Measurements from ENCODE around the gene SLC7A10. TPM values are rescaled to one million over a fixed set of nuclear protein-coding genes. Genes with fewer than 3 reads are reported as not detected.
"Not testable (repeated sequence)": the region's sequence is repeated elsewhere in the genome, so short reads cannot be mapped to it uniquely, and the experiment has no call there.

Gene SLC7A10
- total RNA-seq, 1 donor from 2014 or later: not detected

- no peak for DNase-seq (ENCODE audit: low spot score in 2 of 2)
- Histone ChIP-seq H3K4me1 (peaks cover 0 to 10% of the 10 kb centered on the region in 2 donors), H3K9me3 (no peaks in the 10 kb centered on the region), H3K27ac (no peak overlapping the region), H3K27me3 (no peaks in the 10 kb centered on the region), H3K36me3 (no peaks in the 10 kb centered on the region), H3K4me3 (no peak overlapping the region)
- TF ChIP-seq CTCF (IDR thresholded peaks at IDR 0.05): no peak
- intact Hi-C loops (cut with DNase I): no loop called here
Observed at GRCh38 chr19:33191501-33191900, 34.1 kb downstream of the SLC7A10 start.

GRCh38 chr19:33191092-33191491 lies 34.6 kb downstream of the SLC7A10 start:
- H3K9me3 ChIP-seq; DNase-seq (ENCODE audit: low spot score in 2 of 2); H3K36me3 ChIP-seq; intact Hi-C loops (cut with DNase I); H3K27me3 ChIP-seq; H3K4me1 ChIP-seq; H3K27ac ChIP-seq; H3K4me3 ChIP-seq: not testable (repeated sequence)

- TF ChIP-seq CTCF (IDR thresholded peaks at IDR 0.05): no peak
- intact Hi-C loops (cut with DNase I): no loop called here
- H3K27me3 ChIP-seq: no peaks in the 10 kb centered on the region
Observed at GRCh38 chr19:33189453-33189852, 36.2 kb downstream of the SLC7A10 start.

GRCh38 chr19:33187183-33187540 lies 38.5 kb downstream of the SLC7A10 start:
- DNase-seq (ENCODE audit: low spot score in 2 of 2): no peak
- Histone ChIP-seq H3K4me1 (peaks cover 0 to 5% of the 10 kb centered on the region in 2 donors), H3K27ac (no peak overlapping the region), H3K4me3 (no peak overlapping the region), H3K27me3 (no peaks in the 10 kb centered on the region), H3K36me3 (no peaks in the 10 kb centered on the region), H3K9me3 (no peaks in the 10 kb centered on the region)
- intact Hi-C loops (cut with DNase I): loop anchor here (2.0 kb wide), 1 partner anchor 66 kb away; no protein-coding TSS in a partner anchor
- TF ChIP-seq CTCF (IDR thresholded peaks at IDR 0.05): no peak

More at GRCh38 chr19:33189453-33189852, 36.2 kb downstream of the SLC7A10 start:
- Histone ChIP-seq H3K27ac (no peak overlapping the region), H3K4me3 (no peak overlapping the region), H3K9me3 (no peaks in the 10 kb centered on the region), H3K4me1 (peaks cover 0 to 3% of the 10 kb centered on the region in 2 donors), H3K36me3 (no peaks in the 10 kb centered on the region)
- DNase-seq (ENCODE audit: low spot score in 2 of 2): no peak

GRCh38 chr19:33186431-33187182 lies 39.0 kb downstream of the SLC7A10 start:
- H3K36me3 ChIP-seq: no peaks in the 10 kb centered on the region
- no peak overlapping the region for H3K4me3 ChIP-seq
- no peaks in the 10 kb centered on the region for H3K9me3 ChIP-seq
- DNase-seq (ENCODE audit: low spot score in 2 of 2): no peak
- intact Hi-C loops (cut with DNase I): loop anchor here (2.0 kb wide), 1 partner anchor 66 kb away; no protein-coding TSS in a partner anchor
- H3K27me3 ChIP-seq: no peaks in the 10 kb centered on the region
- H3K27ac ChIP-seq: no peak overlapping the region
- peaks cover 0 to 5% of the 10 kb centered on the region in 2 donors for H3K4me1 ChIP-seq
- no peak for TF ChIP-seq CTCF (IDR thresholded peaks at IDR 0.05)

- Histone ChIP-seq H3K4me1 (peaks cover 7 to 8% of the 10 kb centered on the region in 2 donors), H3K27me3 (no peaks in the 10 kb centered on the region), H3K36me3 (no peaks in the 10 kb centered on the region), H3K27ac (peak overlapping the region; percentile 91 to 95), H3K9me3 (no peaks in the 10 kb centered on the region), H3K4me3 (peak overlapping the region; percentile 65 to 76)
- TF ChIP-seq CTCF (IDR thresholded peaks at IDR 0.05): peak; percentile 42 to 56 (median 54)
- DNase-seq (ENCODE audit: low spot score in 2 of 2): peak in 1 of 2 donors; percentile 19
- intact Hi-C loops (cut with DNase I): loop anchor here (2.0 to 10.0 kb wide), 8 partner anchors 97 to 771 kb away; partner anchors contain the start of genes ANKRD27, CEBPG, CEP89 and FAAP24
Observed at GRCh38 chr19:33177417-33177979, 48.2 kb downstream of the SLC7A10 start.

All from ascending aorta (tissue), 2 donors.